Activated naive CD4-positive, alpha-beta T cell (primary cell): ENCODE measurements around the gene C20orf202.
"Not testable (repeated sequence)": the region's sequence is repeated elsewhere in the genome, so short reads cannot be mapped to it uniquely, and the experiment has no call there.

ENCODE experiments used
- DNase-seq, 4 experiments: peaks; one replicate each; lab custom pipeline; 2025; lab: John Stamatoyannopoulos, UW

C20orf202 gene

GRCh38 chr20:1209447-1210387, 6.5 kb downstream of the C20orf202 start:
- DNase-seq: no peak

GRCh38 chr20:1210501-1210900, 7.2 kb downstream of the C20orf202 start:
- no peak for DNase-seq

GRCh38 chr20:1212023-1212422, 8.8 kb downstream of the C20orf202 start:
- DNase-seq: no peak

GRCh38 chr20:1212607-1213396, 9.5 kb downstream of the C20orf202 start:
- peak; percentile 9 to 59 (median 35) for DNase-seq

GRCh38 chr20:1214838-1215261, 11.6 kb downstream of the C20orf202 start:
- DNase-seq: no peak

GRCh38 chr20:1215386-1216170, 12.3 kb downstream of the C20orf202 start:
- peak in 1 of 4 experiments; percentile 12 for DNase-seq

GRCh38 chr20:1216527-1217427, 13.5 kb downstream of the C20orf202 start:
- not testable (repeated sequence) for DNase-seq

GRCh38 chr20:1222750-1223149, 19.5 kb downstream of the C20orf202 start:
- DNase-seq: not testable (repeated sequence)

GRCh38 chr20:1224205-1224890, 21.1 kb downstream of the C20orf202 start:
- DNase-seq: no peak

- DNase-seq: no peak
Observed at GRCh38 chr20:1225263-1225782, 22.1 kb downstream of the C20orf202 start.

- peak; percentile 83 to 95 (median 87) for DNase-seq
Observed at GRCh38 chr20:1225783-1226654, 22.8 kb downstream of the C20orf202 start, which contains the start of gene RAD21L1. TSS of gene RAD21L1 (plus strand) at chr20:1226044. CDS start at chr20:1228454, 2,410 bp downstream.

- DNase-seq: no peak
Observed at GRCh38 chr20:1229541-1229940, 26.3 kb downstream of the C20orf202 start.

- no peak for DNase-seq
Observed at GRCh38 chr20:1232286-1233111, 29.2 kb downstream of the C20orf202 start.

GRCh38 chr20:1240549-1240948, 37.3 kb downstream of the C20orf202 start:
- DNase-seq: no peak

GRCh38 chr20:1241456-1241855, 38.2 kb downstream of the C20orf202 start:
- DNase-seq: no peak

GRCh38 chr20:1242099-1242498, 38.8 kb downstream of the C20orf202 start:
- no peak for DNase-seq

- DNase-seq: no peak
Observed at GRCh38 chr20:1242530-1242929, 39.3 kb downstream of the C20orf202 start.

GRCh38 chr20:1245578-1245977, 42.3 kb downstream of the C20orf202 start:
- DNase-seq: no peak
